Measurements from ENCODE around the gene TBC1D7. TPM values are rescaled to one million over a fixed set of nuclear protein-coding genes. Genes with fewer than 3 reads are reported as not detected.

The TBC1D7 gene
- total RNA-seq, 2 donors from 2014 or later, result 20.3 to 22.8 TPM

GRCh38 chr6:13290335-13290734 lies 38.0 kb downstream of the TBC1D7 start:
- no peak overlapping the region for H3K4me3 Mint-ChIP-seq
- H3K36me3 Mint-ChIP-seq (ENCODE audit: insufficient read depth in 2 of 2), result peaks cover 12 to 34% of the 10 kb centered on the region in 2 donors
- H3K27ac Mint-ChIP-seq, result no peak overlapping the region
- DNase-seq (no peak), ATAC-seq (replicated peaks in 1 of 2) (no peak)
- H3K4me1 Mint-ChIP-seq (ENCODE audit: low read depth), result no peaks in the 10 kb centered on the region
- peaks cover 0 to 2% of the 10 kb centered on the region in 2 donors for H3K9me3 Mint-ChIP-seq
- H3K27me3 Mint-ChIP-seq (ENCODE audit: low read depth), result no peaks in the 10 kb centered on the region

DNA sequence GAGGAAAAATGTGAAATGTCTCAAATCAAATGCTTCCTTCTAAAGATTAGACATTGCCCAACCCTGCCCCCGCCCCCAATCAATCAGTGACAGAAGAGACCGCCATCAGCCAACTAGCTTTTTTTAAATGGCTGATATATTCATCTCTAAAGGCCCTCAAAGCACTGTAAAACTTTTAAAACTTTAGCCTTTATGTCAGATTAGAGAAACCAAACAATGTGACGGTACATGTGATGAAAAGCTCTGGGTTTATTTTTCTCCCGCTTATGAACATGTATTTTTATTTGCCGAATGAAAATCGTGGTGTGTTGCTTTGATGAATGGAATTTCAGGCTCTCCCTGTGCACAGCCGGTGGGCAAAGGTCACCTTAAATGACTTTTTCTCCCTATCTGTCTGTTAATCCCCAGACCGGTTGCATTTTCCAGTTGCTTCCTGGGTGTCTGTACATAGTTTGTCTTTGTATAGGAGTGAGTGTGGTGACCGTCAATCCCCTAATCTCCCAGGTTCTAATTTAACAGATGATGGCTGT lies 38.5 kb downstream of the TBC1D7 start:
- ATAC-seq (replicated peaks in 1 of 2), result no peak
- DNase-seq, result no peak
- Mint-ChIP-seq H3K4me3 (no peak overlapping the region), H3K27ac (no peak overlapping the region), H3K9me3 (peaks cover 0 to 2% of the 10 kb centered on the region in 2 donors), H3K36me3 (ENCODE audit: insufficient read depth in 2 of 2) (peaks cover 12 to 30% of the 10 kb centered on the region in 2 donors), H3K27me3 (ENCODE audit: low read depth) (no peaks in the 10 kb centered on the region), H3K4me1 (ENCODE audit: low read depth) (no peaks in the 10 kb centered on the region)

DNA sequence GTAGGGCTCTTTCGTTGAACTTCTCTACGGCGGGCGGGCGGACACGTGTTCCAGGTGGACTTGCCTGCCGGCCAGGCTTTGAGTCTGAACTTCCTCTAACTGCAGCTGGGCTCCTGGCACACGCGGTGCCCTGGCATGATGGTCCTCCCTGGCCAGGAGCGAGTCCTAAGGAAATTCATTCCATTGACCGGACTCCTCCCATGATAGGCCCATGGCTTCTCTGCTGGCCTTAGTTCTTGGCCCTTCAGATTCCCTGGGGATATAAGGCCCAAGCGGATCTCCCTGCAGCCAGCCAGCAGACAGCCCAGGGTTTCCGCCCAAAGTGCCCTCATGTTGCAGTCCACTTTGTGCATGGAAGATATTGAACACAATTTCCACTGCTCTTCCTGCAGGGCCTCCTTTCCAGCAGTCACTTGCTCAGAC lies 39.4 kb downstream of the TBC1D7 start:
- H3K36me3 Mint-ChIP-seq (ENCODE audit: insufficient read depth in 2 of 2), result peaks cover 9 to 23% of the 10 kb centered on the region in 2 donors
- no peak overlapping the region for H3K27ac Mint-ChIP-seq

GRCh38 chr6:13288481-13288880 lies 39.9 kb downstream of the TBC1D7 start:
- Mint-ChIP-seq H3K9me3 (peaks cover 0 to 2% of the 10 kb centered on the region in 2 donors), H3K4me1 (ENCODE audit: low read depth) (no peaks in the 10 kb centered on the region), H3K27me3 (ENCODE audit: low read depth) (no peaks in the 10 kb centered on the region), H3K27ac (no peak overlapping the region), H3K4me3 (no peak overlapping the region), H3K36me3 (ENCODE audit: insufficient read depth in 2 of 2) (peaks cover 7 to 20% of the 10 kb centered on the region in 2 donors)
- DNase-seq (no peak), ATAC-seq (replicated peaks in 1 of 2) (no peak)

More for the DNA sequence above, 39.4 kb downstream of the TBC1D7 start:
- ATAC-seq (replicated peaks in 1 of 2) (no peak), DNase-seq (no peak)
- peaks cover 0 to 2% of the 10 kb centered on the region in 2 donors for H3K9me3 Mint-ChIP-seq
- H3K27me3 Mint-ChIP-seq (ENCODE audit: low read depth), result no peaks in the 10 kb centered on the region
- H3K4me1 Mint-ChIP-seq (ENCODE audit: low read depth), result no peaks in the 10 kb centered on the region
- H3K4me3 Mint-ChIP-seq, result no peak overlapping the region

DNA sequence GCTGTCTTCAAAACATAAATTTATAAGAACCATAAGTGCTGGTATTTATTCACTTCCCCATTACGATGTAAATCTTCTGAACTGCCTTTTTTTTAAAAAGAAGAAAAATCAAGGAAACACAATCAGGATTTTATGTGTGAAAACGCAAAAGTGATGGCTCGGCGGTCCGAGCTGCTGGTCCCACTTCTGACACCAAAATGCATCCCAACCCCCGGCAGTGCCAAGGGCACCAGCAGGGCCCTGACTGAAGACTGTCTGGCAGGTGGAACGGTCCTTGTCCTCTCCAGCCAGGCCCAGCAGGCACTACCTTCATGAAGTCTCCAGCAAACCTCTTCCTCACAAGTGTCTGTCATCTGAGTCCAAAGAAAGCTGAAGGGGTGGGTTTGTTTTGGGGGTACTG lies 41.2 kb downstream of the TBC1D7 start:
- Mint-ChIP-seq H3K4me1 (ENCODE audit: low read depth) (no peaks in the 10 kb centered on the region), H3K36me3 (ENCODE audit: insufficient read depth in 2 of 2) (peaks cover 7 to 16% of the 10 kb centered on the region in 2 donors), H3K4me3 (no peak overlapping the region), H3K27ac (no peak overlapping the region), H3K9me3 (peaks cover 0 to 2% of the 10 kb centered on the region in 2 donors), H3K27me3 (ENCODE audit: low read depth) (no peaks in the 10 kb centered on the region)
- ATAC-seq (replicated peaks in 1 of 2) (no peak), DNase-seq (no peak)

DNA sequence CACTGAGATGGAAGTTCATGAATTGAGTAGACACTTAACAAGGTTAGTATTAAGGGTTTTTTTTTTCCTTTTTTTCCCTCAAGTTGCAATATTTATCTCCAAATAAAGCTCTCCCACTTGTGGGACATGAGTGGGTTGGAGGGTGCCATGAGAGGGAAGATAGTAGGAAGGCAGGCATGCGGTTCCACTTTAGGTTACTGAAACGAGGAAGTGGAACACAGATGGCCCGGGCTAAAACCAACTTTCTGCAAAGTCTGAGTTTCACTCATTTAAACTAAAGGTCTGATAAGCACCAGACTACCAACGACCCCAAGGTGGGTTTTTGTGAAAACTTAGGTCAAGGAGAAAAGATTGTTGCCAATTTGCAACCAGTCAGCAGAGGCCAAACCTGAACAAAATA lies 42.2 kb downstream of the TBC1D7 start:
- no peaks in the 10 kb centered on the region for H3K27me3 Mint-ChIP-seq (ENCODE audit: low read depth)
- H3K27ac Mint-ChIP-seq, result no peak overlapping the region
- ATAC-seq (replicated peaks in 1 of 2) (no peak), DNase-seq (no peak)
- no peaks in the 10 kb centered on the region for H3K4me1 Mint-ChIP-seq (ENCODE audit: low read depth)
- H3K9me3 Mint-ChIP-seq, result peaks cover 0 to 2% of the 10 kb centered on the region in 2 donors
- H3K36me3 Mint-ChIP-seq (ENCODE audit: insufficient read depth in 2 of 2), result peaks cover 7 to 15% of the 10 kb centered on the region in 2 donors
- H3K4me3 Mint-ChIP-seq, result no peak overlapping the region

DNA sequence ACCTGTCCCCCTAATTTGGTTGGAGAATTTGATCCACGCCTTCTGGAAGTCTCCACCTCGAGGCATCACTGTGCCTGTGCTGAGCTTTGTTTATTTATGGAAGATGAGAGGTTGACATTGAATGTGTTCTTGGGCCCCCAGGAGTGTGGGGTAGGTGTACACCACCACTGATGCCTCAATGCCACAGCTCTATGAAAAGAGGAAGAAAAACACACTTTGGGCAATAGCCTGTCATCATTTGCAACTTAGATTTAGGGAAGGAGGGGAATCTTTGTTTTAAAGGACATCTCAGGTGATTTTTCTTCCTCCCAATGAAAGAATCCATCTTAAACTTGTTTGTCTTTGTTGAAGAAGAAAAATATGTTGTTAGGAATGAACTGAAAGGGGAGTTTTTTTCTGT lies 42.6 kb downstream of the TBC1D7 start:
- peaks cover under 1% of the 10 kb centered on the region for H3K4me1 Mint-ChIP-seq (ENCODE audit: low read depth)
- ATAC-seq (replicated peaks in 1 of 2), result no peak
- peaks cover 0 to 2% of the 10 kb centered on the region in 2 donors for H3K9me3 Mint-ChIP-seq
- H3K4me3 Mint-ChIP-seq, result no peak overlapping the region
- no peaks in the 10 kb centered on the region for H3K27me3 Mint-ChIP-seq (ENCODE audit: low read depth)
- no peak overlapping the region for H3K27ac Mint-ChIP-seq
- no peak for DNase-seq
- peaks cover 7 to 15% of the 10 kb centered on the region in 2 donors for H3K36me3 Mint-ChIP-seq (ENCODE audit: insufficient read depth in 2 of 2)

DNA sequence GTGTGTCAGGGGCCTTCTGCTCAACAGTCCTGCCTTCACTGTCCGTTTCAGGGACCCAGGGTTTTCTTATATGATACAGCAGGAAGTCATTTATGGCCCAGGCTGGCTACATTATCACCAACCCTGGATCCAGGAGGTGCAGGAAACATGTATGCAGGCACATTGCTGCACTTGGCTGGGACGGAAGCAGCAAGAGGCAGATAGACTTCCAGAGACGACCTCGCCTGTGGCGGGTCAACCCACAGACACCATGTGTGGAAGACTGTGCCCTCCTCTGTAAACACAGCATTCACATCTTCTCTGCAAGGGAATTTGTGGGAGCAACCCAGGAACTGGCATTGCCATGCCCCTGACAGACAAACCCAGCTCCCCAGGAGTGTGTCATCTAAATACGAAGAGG lies 43.7 kb downstream of the TBC1D7 start:
- no peak overlapping the region for H3K27ac Mint-ChIP-seq
- DNase-seq (no peak), ATAC-seq (replicated peaks in 1 of 2) (no peak)
- peaks cover 3 to 15% of the 10 kb centered on the region in 2 donors for H3K36me3 Mint-ChIP-seq (ENCODE audit: insufficient read depth in 2 of 2)
- H3K9me3 Mint-ChIP-seq, result peaks cover 0 to 2% of the 10 kb centered on the region in 2 donors
- H3K27me3 Mint-ChIP-seq (ENCODE audit: low read depth), result no peaks in the 10 kb centered on the region
- H3K4me3 Mint-ChIP-seq, result no peak overlapping the region
- peaks cover 9% of the 10 kb centered on the region for H3K4me1 Mint-ChIP-seq (ENCODE audit: low read depth)

GRCh38 chr6:13283331-13283730 lies 45.0 kb downstream of the TBC1D7 start:
- Mint-ChIP-seq H3K4me1 (ENCODE audit: low read depth) (peaks cover 9% of the 10 kb centered on the region), H3K9me3 (peaks cover 0 to 2% of the 10 kb centered on the region in 2 donors), H3K4me3 (no peak overlapping the region), H3K36me3 (ENCODE audit: insufficient read depth in 2 of 2) (peaks cover 3 to 11% of the 10 kb centered on the region in 2 donors), H3K27ac (no peak overlapping the region), H3K27me3 (ENCODE audit: low read depth) (no peaks in the 10 kb centered on the region)
- ATAC-seq (replicated peaks in 1 of 2) (no peak), DNase-seq (no peak)

DNA sequence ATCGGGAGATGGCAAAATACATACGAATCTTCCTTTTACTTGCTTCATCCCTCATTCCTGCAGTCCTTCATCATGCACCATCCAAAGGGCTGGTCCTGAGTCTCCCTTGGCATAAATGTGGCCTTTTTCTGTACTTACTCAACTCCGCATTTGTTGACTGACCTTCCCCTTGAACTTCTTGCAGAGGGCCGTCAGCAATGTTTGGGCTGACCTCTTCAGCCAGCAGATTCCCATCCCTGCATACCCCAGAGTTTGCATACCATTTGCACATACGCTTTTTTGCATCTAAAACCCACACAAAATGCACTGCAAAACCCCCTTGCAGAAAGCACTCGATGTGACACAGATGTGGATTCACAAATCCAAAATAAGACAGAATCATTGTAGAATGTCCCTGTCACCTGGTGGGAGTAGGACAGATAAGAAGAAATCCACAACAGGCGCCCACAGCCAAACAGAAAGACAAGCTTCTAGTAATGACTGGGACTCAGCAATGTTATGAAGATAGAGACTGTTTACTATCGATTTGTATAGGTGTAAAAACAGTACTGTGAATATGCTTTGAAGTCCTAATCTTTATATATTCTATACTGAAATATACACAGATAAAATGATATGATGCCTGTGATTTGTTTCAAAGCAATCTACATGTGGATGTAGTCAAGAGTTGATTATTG lies 45.8 kb downstream of the TBC1D7 start:
- Mint-ChIP-seq H3K27me3 (ENCODE audit: low read depth) (no peaks in the 10 kb centered on the region), H3K27ac (no peak overlapping the region), H3K4me1 (ENCODE audit: low read depth) (peaks cover 15% of the 10 kb centered on the region), H3K9me3 (peaks cover 0 to 2% of the 10 kb centered on the region in 2 donors), H3K36me3 (ENCODE audit: insufficient read depth in 2 of 2) (peaks cover 0 to 10% of the 10 kb centered on the region in 2 donors), H3K4me3 (no peak overlapping the region)
- ATAC-seq (replicated peaks in 1 of 2) (peak; percentile 50 to 66), DNase-seq (no peak)

GRCh38 chr6:13281686-13282085 lies 46.7 kb downstream of the TBC1D7 start:
- Mint-ChIP-seq H3K27ac (no peak overlapping the region), H3K9me3 (no peaks in the 10 kb centered on the region), H3K36me3 (ENCODE audit: insufficient read depth in 2 of 2) (peaks cover 0 to 3% of the 10 kb centered on the region in 2 donors), H3K4me3 (no peak overlapping the region), H3K27me3 (ENCODE audit: low read depth) (no peaks in the 10 kb centered on the region), H3K4me1 (ENCODE audit: low read depth) (peaks cover 18% of the 10 kb centered on the region)
- ATAC-seq (replicated peaks in 1 of 2) (no peak), DNase-seq (no peak)

- ATAC-seq (replicated peaks in 1 of 2) (no peak), DNase-seq (no peak)
- Mint-ChIP-seq H3K36me3 (ENCODE audit: insufficient read depth in 2 of 2) (no peaks in the 10 kb centered on the region), H3K4me1 (ENCODE audit: low read depth) (peaks cover 18% of the 10 kb centered on the region), H3K4me3 (no peak overlapping the region), H3K27ac (no peak overlapping the region), H3K9me3 (no peaks in the 10 kb centered on the region), H3K27me3 (ENCODE audit: low read depth) (no peaks in the 10 kb centered on the region)
These were observed 48.1 kb downstream of the TBC1D7 start for GRCh38 chr6:13280254-13280653.

DNA sequence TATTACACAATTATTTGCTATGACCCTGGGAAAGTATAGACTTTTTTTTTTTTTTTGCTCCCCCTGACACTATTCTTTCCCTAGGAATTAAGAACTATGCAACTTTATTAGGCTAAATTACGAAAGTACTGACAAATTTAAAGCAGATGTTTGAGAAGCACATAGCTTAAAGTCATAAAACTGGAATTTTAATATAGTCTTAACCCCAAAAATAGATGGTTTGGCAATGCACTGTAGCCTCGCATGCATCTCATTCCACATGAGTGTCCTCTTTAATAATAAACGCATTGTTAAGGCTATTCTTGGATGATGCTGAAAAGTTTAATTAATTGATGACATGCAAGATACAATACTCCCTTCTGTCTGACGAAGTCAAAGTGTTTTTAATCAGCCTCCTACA lies 49.3 kb downstream of the TBC1D7 start:
- Mint-ChIP-seq H3K27me3 (ENCODE audit: low read depth) (no peaks in the 10 kb centered on the region), H3K36me3 (ENCODE audit: insufficient read depth in 2 of 2) (no peaks in the 10 kb centered on the region), H3K9me3 (no peaks in the 10 kb centered on the region), H3K27ac (no peak overlapping the region), H3K4me3 (no peak overlapping the region), H3K4me1 (ENCODE audit: low read depth) (peaks cover 27% of the 10 kb centered on the region)
- DNase-seq, result no peak
- ATAC-seq (replicated peaks in 1 of 2), result no peak

DNA sequence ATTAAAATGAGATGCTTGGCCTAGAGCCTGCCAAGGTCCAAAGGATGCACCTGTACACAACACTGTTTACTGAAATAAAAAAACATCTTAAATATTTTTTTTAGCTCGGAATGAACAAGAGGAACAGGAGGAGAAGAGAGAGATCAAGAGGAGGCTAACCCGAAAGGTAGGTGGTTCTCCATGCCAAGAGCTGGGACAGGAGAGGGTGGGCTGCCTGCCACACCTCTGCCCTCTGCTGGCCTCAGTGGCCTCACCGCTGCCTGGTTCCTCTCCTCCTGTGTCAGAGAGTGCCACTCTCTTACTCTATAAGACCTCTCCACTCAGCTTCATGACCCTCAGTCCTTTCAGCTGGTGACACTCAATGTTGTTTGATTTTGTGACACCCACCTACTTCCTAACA lies 50.2 kb downstream of the TBC1D7 start:
- H3K27me3 Mint-ChIP-seq (ENCODE audit: low read depth), result no peaks in the 10 kb centered on the region
- peaks cover 36% of the 10 kb centered on the region for H3K4me1 Mint-ChIP-seq (ENCODE audit: low read depth)
- DNase-seq (peak; percentile 18 to 27), ATAC-seq (replicated peaks in 1 of 2) (no peak)
- H3K36me3 Mint-ChIP-seq (ENCODE audit: insufficient read depth in 2 of 2), result no peaks in the 10 kb centered on the region
- no peak overlapping the region for H3K4me3 Mint-ChIP-seq
- H3K9me3 Mint-ChIP-seq, result no peaks in the 10 kb centered on the region
- H3K27ac Mint-ChIP-seq, result no peak overlapping the region

Measured in activated T-cell treated with anti-CD3 and anti-CD28 coated beads, Interleukin-2, amount 50 U/mL, for 72 hours (primary cell).